ENCODE measurements around the gene ZFP82. TPM values are rescaled to one million over a fixed set of nuclear protein-coding genes. Genes with fewer than 3 reads are reported as not detected.

Gene ZFP82
- total RNA-seq, 2 donors from 2014 or later: 16.0 to 21.6 TPM

- H3K36me3 ChIP-seq (ENCODE audit: control insufficient read depth, insufficient read depth, low read length): peaks cover 90% of the 10 kb centered on the region
- H3K36me3 Mint-ChIP-seq (ENCODE audit: low read depth): peaks cover 78% of the 10 kb centered on the region
- H3K4me3 ChIP-seq (ENCODE audit: low read length): no peak overlapping the region
- H3K4me1 ChIP-seq (ENCODE audit: control insufficient read depth, insufficient read depth, low read length): no peaks in the 10 kb centered on the region
- no peak overlapping the region for H3K9ac ChIP-seq (ENCODE audit: extremely low read depth, low read length, poor library complexity, severe bottlenecking)
- H3K27ac Mint-ChIP-seq: no peak overlapping the region
- H3K4me1 Mint-ChIP-seq: no peaks in the 10 kb centered on the region
- no peaks in the 10 kb centered on the region for H3K27me3 Mint-ChIP-seq (ENCODE audit: insufficient read depth)
- no peak for TF ChIP-seq CTCF (conservative IDR thresholded peaks at IDR 0.05)
- H3K4me3 Mint-ChIP-seq: no peak overlapping the region
- H3K9me3 ChIP-seq (ENCODE audit: control insufficient read depth, low read length): peaks cover 61% of the 10 kb centered on the region
- 99% methylated on average over 3 of the region's 3 CpGs; no CpG with 5 or more reads in 1 of the 2 experiments for WGBS, 2 experiments (ENCODE audit: insufficient coverage in 1 of 2, insufficient read length in 1 of 2)
- DNase-seq: no peak
- H3K9me3 Mint-ChIP-seq: no peaks in the 10 kb centered on the region
- no peak overlapping the region for H3K27ac ChIP-seq (ENCODE audit: low read depth, low read length)
- H3K27me3 ChIP-seq (ENCODE audit: control insufficient read depth, insufficient read depth, low read length, poor library complexity, severe bottlenecking): no peaks in the 10 kb centered on the region
Observed at GRCh38 chr19:36404498-36404897, 13.9 kb downstream of the ZFP82 start.

GRCh38 chr19:36401475-36401874, 17.0 kb downstream of the ZFP82 start:
- Mint-ChIP-seq H3K27ac (no peak overlapping the region), H3K36me3 (ENCODE audit: low read depth) (peaks cover 80% of the 10 kb centered on the region), H3K4me1 (no peaks in the 10 kb centered on the region), H3K9me3 (peaks cover 17% of the 10 kb centered on the region), H3K4me3 (no peak overlapping the region), H3K27me3 (ENCODE audit: insufficient read depth) (no peaks in the 10 kb centered on the region)
- no peak for DNase-seq
- H3K9ac ChIP-seq (ENCODE audit: extremely low read depth, low read length, poor library complexity, severe bottlenecking): no peak overlapping the region
- no peak overlapping the region for H3K27ac ChIP-seq (ENCODE audit: low read depth, low read length)
- H3K36me3 ChIP-seq (ENCODE audit: control insufficient read depth, insufficient read depth, low read length): peaks cover 91% of the 10 kb centered on the region
- no peaks in the 10 kb centered on the region for H3K27me3 ChIP-seq (ENCODE audit: control insufficient read depth, insufficient read depth, low read length, poor library complexity, severe bottlenecking)
- no peak overlapping the region for H3K4me3 ChIP-seq (ENCODE audit: low read length)
- H3K4me1 ChIP-seq (ENCODE audit: control insufficient read depth, insufficient read depth, low read length): no peaks in the 10 kb centered on the region
- TF ChIP-seq CTCF (conservative IDR thresholded peaks at IDR 0.05): no peak
- WGBS, 2 experiments (ENCODE audit: insufficient coverage in 1 of 2, insufficient read length in 1 of 2): 92 to 93% methylated on average over 7 of the region's 7 CpGs
- peaks cover 69% of the 10 kb centered on the region for H3K9me3 ChIP-seq (ENCODE audit: control insufficient read depth, low read length)

GRCh38 chr19:36398571-36398970, 19.9 kb downstream of the ZFP82 start:
- Histone ChIP-seq H3K4me3 (ENCODE audit: low read length) (peak overlapping the region; percentile 53), H3K27ac (ENCODE audit: low read depth, low read length) (no peak overlapping the region), H3K9ac (ENCODE audit: extremely low read depth, low read length, poor library complexity, severe bottlenecking) (no peak overlapping the region), H3K36me3 (ENCODE audit: control insufficient read depth, insufficient read depth, low read length) (peaks cover 85% of the 10 kb centered on the region), H3K4me1 (ENCODE audit: control insufficient read depth, insufficient read depth, low read length) (no peaks in the 10 kb centered on the region), H3K9me3 (ENCODE audit: control insufficient read depth, low read length) (peaks cover 81% of the 10 kb centered on the region), H3K27me3 (ENCODE audit: control insufficient read depth, insufficient read depth, low read length, poor library complexity, severe bottlenecking) (no peaks in the 10 kb centered on the region)
- H3K27me3 Mint-ChIP-seq (ENCODE audit: insufficient read depth): no peaks in the 10 kb centered on the region
- WGBS, 2 experiments (ENCODE audit: insufficient coverage in 1 of 2, insufficient read length in 1 of 2): 99 to 100% methylated on average over 3 of the region's 3 CpGs
- H3K4me3 Mint-ChIP-seq: no peak overlapping the region
- no peak for TF ChIP-seq CTCF (conservative IDR thresholded peaks at IDR 0.05)
- no peak for DNase-seq
- H3K4me1 Mint-ChIP-seq: no peaks in the 10 kb centered on the region
- no peak overlapping the region for H3K27ac Mint-ChIP-seq
- H3K9me3 Mint-ChIP-seq: peaks cover 44% of the 10 kb centered on the region
- peaks cover 85% of the 10 kb centered on the region for H3K36me3 Mint-ChIP-seq (ENCODE audit: low read depth)

Measured in endodermal cell (in vitro differentiated cells).